K562 (cell line): ENCODE measurements around the gene C15orf61. TPM values are rescaled to one million over a fixed set of nuclear protein-coding genes. Genes with fewer than 3 reads are reported as not detected.

Experiments
- ATAC-seq: fragments of 200-7000 bp; cut with Tn5 transposase; 3 replicates; pipeline ENCODE4 v1.9.1; 2020; ENCODE audit warnings: moderate library complexity
- BruUV-seq: library from RNA; stranded (reverse); fragments of 400-500 nt; replicated peaks from 2 replicates; lab custom pipeline; 2021; lab: Mats Ljungman, UMichigan
- CTCF ChIA-PET: fragments of 300-600 bp; formaldehyde crosslinking; extraction: SDS; loops from one replicate; lab custom pipeline; 2021; ENCODE audit warnings: low intra/inter-chr PET ratio; lab: Yijun Ruan, JAX
- POLR2A ChIA-PET: fragments of 300-600, 350-650 bp; sonication (Branson Sonifier 250); formaldehyde crosslinking; extraction: SDS; loops from one replicate; lab custom pipeline; 2021; ENCODE audit warnings: antibody characterized with exemption, inconsistent platforms; lab: Yijun Ruan, JAX
- DNase-seq, 4 experiments: peaks; one replicate each; pipeline versions ENCODE4 v3.0.0 to v3.0.0-alpha.2; 2011 to 2018; ENCODE audit warnings: low spot score in 3 of 4, mixed read lengths in 3 of 4; ENCODE audit errors: extremely low read depth in 1 of 4
- FAIRE-seq: peaks from 2 replicates; lab custom pipeline; 2011; peaks lifted over from hg19 to GRCh38; lab: Jason Lieb, UNC
- H2AFZ ChIP-seq: 2 replicates; pipeline ENCODE4 v1.6.0; 2011; ENCODE audit warnings: low read depth, low read length, control low read depth, inconsistent platforms
- H3K27ac ChIP-seq: fragments of 200-600 bp; 3 replicates; pipeline ENCODE4 v1.8.0; 2011; ENCODE audit warnings: low read depth, mild to moderate bottlenecking, control low read depth, inconsistent platforms, low read length, moderate library complexity, mixed read lengths; ENCODE audit errors: extremely low read depth
- H3K27me3 ChIP-seq, 2 experiments: fragments of 300-600 bp in 1 of 2; 2 replicates in 1 of 2; 3 replicates in 1 of 2; pipeline versions ENCODE4 v1.6.0 to v1.8.0; 2011; ENCODE audit warnings: inconsistent platforms in 2 of 2, low read length in 2 of 2, mild to moderate bottlenecking in 1 of 2, mixed read lengths in 1 of 2, moderate library complexity in 1 of 2; ENCODE audit not compliant: control insufficient read depth in 2 of 2, insufficient read depth in 2 of 2
- H3K36me3 ChIP-seq: fragments of 300-600 bp; 3 replicates; pipeline ENCODE4 v1.8.0; 2011; ENCODE audit warnings: mild to moderate bottlenecking, low read length, inconsistent platforms; ENCODE audit not compliant: control insufficient read depth, insufficient read depth
- H3K4me1 ChIP-seq, 2 experiments: fragments of 200-600 bp in 1 of 2; replicated peaks in 1 of 2; 2 replicates in 1 of 2; 3 replicates in 1 of 2; pipeline versions ENCODE4 v1.5.1 to v1.8.0; 2011; ENCODE audit warnings: inconsistent platforms in 2 of 2, low read length in 2 of 2, mild to moderate bottlenecking in 1 of 2, mixed read lengths in 1 of 2, moderate library complexity in 1 of 2; ENCODE audit not compliant: control insufficient read depth in 2 of 2, insufficient read depth in 2 of 2
- H3K4me2 ChIP-seq: 2 replicates; pipeline ENCODE4 v1.6.1; 2011; ENCODE audit warnings: low read length, control low read depth, inconsistent platforms, mixed read lengths; ENCODE audit not compliant: insufficient read depth
- H3K4me3 ChIP-seq: fragments of 200-600 bp; sonication (generic), shearing (Covaris generic); 2 replicates; pipeline ENCODE4 v1.5.1; 2016; ENCODE audit warnings: control low read depth, inconsistent platforms
- H3K79me2 ChIP-seq: fragments of 200-600 bp; 3 replicates; pipeline ENCODE4 v1.8.0; 2011; ENCODE audit warnings: low read length, inconsistent platforms; ENCODE audit not compliant: control insufficient read depth, insufficient read depth
- H3K9ac ChIP-seq, 2 experiments: 2 replicates each; pipeline versions ENCODE4 v1.6.0 to v1.6.1; 2011; ENCODE audit warnings: low read depth in 2 of 2, low read length in 2 of 2, control low read depth in 1 of 2, inconsistent platforms in 1 of 2, mild to moderate bottlenecking in 1 of 2, mixed read lengths in 1 of 2; ENCODE audit not compliant: insufficient read depth in 1 of 2
- H3K9me1 ChIP-seq: one replicate; pipeline ENCODE4 v1.6.0; 2011; ENCODE audit warnings: inconsistent platforms, mild to moderate bottlenecking, low read length, moderate library complexity; ENCODE audit not compliant: control insufficient read depth, insufficient read depth
- H3K9me3 ChIP-seq: replicated peaks from 2 replicates; pipeline ENCODE4 v1.5.1; 2011; ENCODE audit warnings: low read depth, low read length, inconsistent platforms; ENCODE audit not compliant: control insufficient read depth, insufficient read depth
- H4K20me1 ChIP-seq: replicated peaks from 2 replicates; pipeline ENCODE4 v1.6.1; 2011; ENCODE audit warnings: low read length, inconsistent platforms, mixed read lengths; ENCODE audit not compliant: control insufficient read depth, insufficient read depth
- HDAC1 ChIP-seq, 2 experiments: fragments of 450-650 bp; IDR thresholded peaks; 2 replicates each; pipeline ENCODE4 v1.6.1; 2016 to 2017; ENCODE audit warnings: inconsistent platforms in 1 of 2, mild to moderate bottlenecking in 1 of 2, moderate library complexity in 1 of 2
- HDAC8 ChIP-seq: fragments of 450-650 bp; IDR thresholded peaks from 2 replicates; pipeline ENCODE4 v1.6.1; 2016; ENCODE audit warnings: mild to moderate bottlenecking, missing genetic modification characterization, moderate library complexity, missing compliant biosample characterization
- HOXB6 ChIP-seq: fragments of 250-450 bp; sonication (Bioruptor Pico); IDR thresholded peaks from 2 replicates; pipeline ENCODE4 v1.5.1; 2022; ENCODE audit warnings: mild to moderate bottlenecking, borderline replicate concordance
- KDM1A ChIP-seq, 2 experiments: fragments of 450-650 bp; IDR thresholded peaks; 2 replicates each; pipeline ENCODE4 v1.6.1; 2016; ENCODE audit warnings: mild to moderate bottlenecking in 2 of 2
- L3MBTL2 ChIP-seq: fragments of 450-650 bp; IDR thresholded peaks from 2 replicates; pipeline ENCODE4 v1.6.1; 2016; ENCODE audit warnings: mild to moderate bottlenecking, moderate library complexity
- LCOR ChIP-seq: sonication (generic); formaldehyde crosslinking; IDR thresholded peaks from 2 replicates; pipeline ENCODE4 v1.8.0; 2022; ENCODE audit warnings: mild to moderate bottlenecking, missing genetic modification reagents
- NKRF ChIP-seq: fragments of 450-650 bp; IDR thresholded peaks from 2 replicates; pipeline ENCODE4 v1.6.1; 2016; ENCODE audit warnings: borderline replicate concordance
- PCBP2 ChIP-seq: fragments of 200-400 bp; formaldehyde crosslinking; IDR thresholded peaks from 2 replicates; pipeline ENCODE4 v1.6.1; 2018; ENCODE audit warnings: low read length, low read depth, mild to moderate bottlenecking, moderate library complexity; ENCODE audit not compliant: poor library complexity, severe bottlenecking
- SRSF9 ChIP-seq: fragments of 200-400 bp; formaldehyde crosslinking; IDR thresholded peaks from 2 replicates; pipeline ENCODE4 v1.6.1; 2017; ENCODE audit warnings: low read depth, low read length, borderline replicate concordance
- VEZF1 ChIP-seq: fragments of 200-800 bp; sonication (Bioruptor generic); IDR thresholded peaks from 2 replicates; pipeline ENCODE4 v1.6.1; 2017; ENCODE audit warnings: missing genetic modification characterization, missing compliant biosample characterization
- ZNF57 ChIP-seq: fragments of 450-650 bp; formaldehyde crosslinking; IDR thresholded peaks from 2 replicates; pipeline ENCODE4 v1.4.0; 2020; ENCODE audit warnings: mild to moderate bottlenecking, moderate library complexity
- WGBS: fragments of 100-300 bp; shearing (Covaris generic); methylation state at CpG from one replicate; pipeline ENCODE4 v1.1.6; 2016; ENCODE audit warnings: low coverage, mixed read lengths; ENCODE audit not compliant: insufficient coverage; ENCODE audit errors: missing lambda C conversion rate; 5-methylcytosine and 5-hydroxymethylcytosine counted together
- in situ Hi-C: fragments of 300-500 bp; cut with MboI; formaldehyde crosslinking; loops from 4 replicates; pipeline ENCODE4 v1.15.0; 2018; ENCODE audit warnings: inconsistent platforms, mixed read lengths
- intact Hi-C: fragments of 100-400 bp; cut with micrococcal nuclease; formaldehyde crosslinking; loops from 2 replicates; pipeline ENCODE4 v1.14.2; 2022
- polyA plus RNA-seq, 8 experiments: library from polyadenylated mRNA; depleted of rRNA in 4 of 8; stranded (reverse) in 5 of 8; unstranded in 3 of 8; fragments of >200 nt; fragmentation: Nextera tagmentation in 2 of 8; fragmentation: Illumina TruSeq in 1 of 8; extraction: Ambion mirVana in 2 of 8; extraction: Trizol in 1 of 8; gene quantifications; 2 replicates each; pipeline versions ENCODE4 v1.2.1 to v1.2.3, GENCODE V29; 2011 to 2014; ENCODE audit warnings: inconsistent platforms in 1 of 8, missing spikeins in 1 of 8
- total RNA-seq, 7 experiments: library from RNA; depleted of rRNA in 6 of 7; stranded (reverse); fragments of >200 nt in 6 of 7; fragmentation: Illumina TruSeq in 2 of 7; extraction: Trizol in 2 of 7; gene quantifications; 2 replicates each; pipeline versions ENCODE4 v1.2.1 to v1.2.3, GENCODE V29; 2011 to 2021; ENCODE audit warnings: low replicate concordance in 1 of 7

C15orf61 gene
- total and polyA plus RNA-seq, 9 of the 15 experiments (the other 6 are each of a cell fraction or from before 2014, with no cell fraction given): 1.6 to 10.5 (median 4.3) TPM

GRCh38 chr15:67573194-67573593 lies 52.3 kb downstream of the C15orf61 start:
- no TSS peak for BruUV-seq

GRCh38 chr15:67575039-67575502 lies 54.1 kb downstream of the C15orf61 start:
- in situ Hi-C loops: no loop called here
- no peaks in the 10 kb centered on the region for H3K27me3 ChIP-seq
- no TSS peak for BruUV-seq
- CTCF ChIA-PET: interaction anchor here (0.6 kb wide), 1 partner anchor 56 kb away, joined by 4 read pairs; no protein-coding TSS in a partner anchor
- H3K36me3 ChIP-seq: no peaks in the 10 kb centered on the region
- POLR2A ChIA-PET: no interaction called here
- H3K4me1 ChIP-seq: no peaks in the 10 kb centered on the region
- no peaks in the 10 kb centered on the region for H3K79me2 ChIP-seq
- FAIRE-seq (no peak), DNase-seq (peak in 1 of 4 experiments; percentile 14), ATAC-seq (0 out of 3 replicates have a peak, but pooled peaks have one; percentile 22)
- intact Hi-C loops: no loop called here
- no peaks in the 10 kb centered on the region for H3K9me3 ChIP-seq
- no peak overlapping the region for H2AFZ ChIP-seq
- no peak overlapping the region for H3K9ac ChIP-seq
- no peak overlapping the region for H3K4me2 ChIP-seq
- no peak overlapping the region for H3K27ac ChIP-seq
- no peaks in the 10 kb centered on the region for H4K20me1 ChIP-seq
- TF ChIP-seq PCBP2 (no peak), HOXB6 (CRISPR knock-in tag) (no peak), HDAC8 (no peak), ZNF57 (no peak), LCOR (no peak), KDM1A (IDR thresholded peaks at IDR 0.05) (peak; percentile 34 to 55; a peak in 2 of 4 replicates), HDAC1 (IDR thresholded peaks at IDR 0.05) (no peak), NKRF (no peak), VEZF1 (CRISPR knock-in tag) (peak; percentile 13; the same call in 1 of the 2 replicates)
- H3K9me1 ChIP-seq: no peaks in the 10 kb centered on the region
- no peak overlapping the region for H3K4me3 ChIP-seq
- WGBS: 18% methylated on average over 4 of the region's 4 CpGs

More at GRCh38 chr15:67573194-67573593, 52.3 kb downstream of the C15orf61 start:
- DNase-seq (no peak), FAIRE-seq (no peak)
- no peaks in the 10 kb centered on the region; the same call in 2 of the 3 replicates for H3K36me3 ChIP-seq
- no peak overlapping the region for H2AFZ ChIP-seq
- POLR2A ChIA-PET: no interaction called here
- no peak overlapping the region for H3K27ac ChIP-seq
- intact Hi-C loops (no loop called here), in situ Hi-C loops (no loop called here)
- no peak overlapping the region for H3K4me3 ChIP-seq
- no peaks in the 10 kb centered on the region for H3K27me3 ChIP-seq
- no peaks in the 10 kb centered on the region for H4K20me1 ChIP-seq
- H3K9me3 ChIP-seq: no peaks in the 10 kb centered on the region
- WGBS: 74% methylated on average over 3 of the region's 3 CpGs
- H3K9me1 ChIP-seq: no peaks in the 10 kb centered on the region
- CTCF ChIA-PET: no interaction called here
- H3K79me2 ChIP-seq: no peaks in the 10 kb centered on the region
- no peaks in the 10 kb centered on the region for H3K4me1 ChIP-seq
- H3K4me2 ChIP-seq: no peak overlapping the region
- TF ChIP-seq L3MBTL2 (no peak), SRSF9 (no peak)
- TF ChIP-seq, all 486 proteins: peak for 0
- no peak overlapping the region for H3K9ac ChIP-seq
- ATAC-seq: no peak
